Calu3 (cell line): ENCODE measurements around the gene SSRP1. TPM values are rescaled to one million over a fixed set of nuclear protein-coding genes. Genes with fewer than 3 reads are reported as not detected.

Source experiments
- BruUV-seq: library from RNA; stranded (reverse); fragments of 400-500 nt; replicated peaks from 2 replicates; lab custom pipeline; 2021; lab: Mats Ljungman, UMichigan
- CTCF ChIA-PET: fragments of 300-600 bp; sonication (Branson Sonifier 250); formaldehyde crosslinking; loops from one replicate; lab custom pipeline; 2022; ENCODE audit warnings: antibody characterized with exemption; lab: Charles Lee
- DNase-seq: peaks from one replicate; pipeline ENCODE4 v3.0.0; 2022
- H3K27ac Mint-ChIP-seq: one replicate; pipeline ENCODE4 v1.8.0; 2022; ENCODE audit warnings: mixed read lengths; ENCODE audit not compliant: unreplicated experiment
- H3K27me3 Mint-ChIP-seq: one replicate; pipeline ENCODE4 v1.8.0; 2022; ENCODE audit warnings: mixed read lengths; ENCODE audit not compliant: unreplicated experiment
- H3K36me3 Mint-ChIP-seq: one replicate; pipeline ENCODE4 v1.8.0; 2022; ENCODE audit warnings: mild to moderate bottlenecking, moderate library complexity, mixed read lengths; ENCODE audit not compliant: insufficient read depth, unreplicated experiment
- H3K4me1 Mint-ChIP-seq: one replicate; pipeline ENCODE4 v1.8.0; 2022; ENCODE audit warnings: mild to moderate bottlenecking, low read depth, mixed read lengths; ENCODE audit not compliant: unreplicated experiment
- H3K4me3 Mint-ChIP-seq: one replicate; pipeline ENCODE4 v1.8.0; 2022; ENCODE audit warnings: mild to moderate bottlenecking, low read depth, moderate library complexity, mixed read lengths; ENCODE audit not compliant: unreplicated experiment
- H3K9me3 Mint-ChIP-seq: one replicate; pipeline ENCODE4 v1.8.0; 2022; ENCODE audit warnings: low read depth, mixed read lengths; ENCODE audit not compliant: unreplicated experiment
- intact Hi-C: fragments of 100-400 bp; cut with micrococcal nuclease; formaldehyde crosslinking; loops from one replicate; pipeline ENCODE4 v1.10.0; 2022; ENCODE audit not compliant: unreplicated experiment
- total RNA-seq: library from RNA; stranded (reverse); gene quantifications from 2 replicates; pipeline ENCODE4 v1.2.3, GENCODE V29; 2022
- TF ChIP-seq, protein P1 (sequence below): fragments of 200-600 bp; IDR thresholded peaks from one replicate; pipeline ENCODE4 v1.8.0; 2022; ENCODE audit warnings: antibody characterized with exemption; ENCODE audit not compliant: unreplicated experiment

Gene SSRP1
- total RNA-seq, 1 experiment from 2014 or later, result 145 TPM

DNA sequence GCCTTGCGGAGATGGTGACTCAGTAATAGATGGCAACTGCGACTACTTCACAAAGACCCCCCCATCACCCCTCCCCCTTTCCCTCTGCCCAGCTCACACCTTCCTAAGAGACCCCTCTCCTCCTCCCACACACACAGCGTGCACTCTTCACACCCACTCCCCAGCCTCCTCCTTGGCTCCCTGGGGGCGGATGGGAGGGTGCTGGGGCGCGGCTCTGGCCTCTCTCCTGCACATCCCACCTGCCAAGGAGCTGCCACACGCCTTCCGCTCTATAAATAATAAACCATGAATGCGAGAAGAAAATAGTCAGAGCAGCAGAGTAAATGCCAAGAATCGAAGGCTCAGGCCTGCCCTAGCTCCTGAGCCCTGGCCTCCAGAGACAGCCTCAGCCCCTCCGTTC lies 7.0 kb upstream of the SSRP1 start:
- H3K27me3 Mint-ChIP-seq, result peaks cover 31% of the 10 kb centered on the region
- intact Hi-C loops, result no loop called here
- CTCF ChIA-PET, result no interaction called here
- no peak overlapping the region for H3K27ac Mint-ChIP-seq
- H3K4me3 Mint-ChIP-seq, result no peak overlapping the region
- H3K4me1 Mint-ChIP-seq, result no peaks in the 10 kb centered on the region
- H3K36me3 Mint-ChIP-seq, result no peaks in the 10 kb centered on the region
- TF ChIP-seq, protein P1, sequence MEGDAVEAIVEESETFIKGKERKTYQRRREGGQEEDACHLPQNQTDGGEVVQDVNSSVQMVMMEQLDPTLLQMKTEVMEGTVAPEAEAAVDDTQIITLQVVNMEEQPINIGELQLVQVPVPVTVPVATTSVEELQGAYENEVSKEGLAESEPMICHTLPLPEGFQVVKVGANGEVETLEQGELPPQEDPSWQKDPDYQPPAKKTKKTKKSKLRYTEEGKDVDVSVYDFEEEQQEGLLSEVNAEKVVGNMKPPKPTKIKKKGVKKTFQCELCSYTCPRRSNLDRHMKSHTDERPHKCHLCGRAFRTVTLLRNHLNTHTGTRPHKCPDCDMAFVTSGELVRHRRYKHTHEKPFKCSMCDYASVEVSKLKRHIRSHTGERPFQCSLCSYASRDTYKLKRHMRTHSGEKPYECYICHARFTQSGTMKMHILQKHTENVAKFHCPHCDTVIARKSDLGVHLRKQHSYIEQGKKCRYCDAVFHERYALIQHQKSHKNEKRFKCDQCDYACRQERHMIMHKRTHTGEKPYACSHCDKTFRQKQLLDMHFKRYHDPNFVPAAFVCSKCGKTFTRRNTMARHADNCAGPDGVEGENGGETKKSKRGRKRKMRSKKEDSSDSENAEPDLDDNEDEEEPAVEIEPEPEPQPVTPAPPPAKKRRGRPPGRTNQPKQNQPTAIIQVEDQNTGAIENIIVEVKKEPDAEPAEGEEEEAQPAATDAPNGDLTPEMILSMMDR, result no peak
- DNase-seq, result no peak
- no TSS peak for BruUV-seq
- no peaks in the 10 kb centered on the region for H3K9me3 Mint-ChIP-seq

DNA sequence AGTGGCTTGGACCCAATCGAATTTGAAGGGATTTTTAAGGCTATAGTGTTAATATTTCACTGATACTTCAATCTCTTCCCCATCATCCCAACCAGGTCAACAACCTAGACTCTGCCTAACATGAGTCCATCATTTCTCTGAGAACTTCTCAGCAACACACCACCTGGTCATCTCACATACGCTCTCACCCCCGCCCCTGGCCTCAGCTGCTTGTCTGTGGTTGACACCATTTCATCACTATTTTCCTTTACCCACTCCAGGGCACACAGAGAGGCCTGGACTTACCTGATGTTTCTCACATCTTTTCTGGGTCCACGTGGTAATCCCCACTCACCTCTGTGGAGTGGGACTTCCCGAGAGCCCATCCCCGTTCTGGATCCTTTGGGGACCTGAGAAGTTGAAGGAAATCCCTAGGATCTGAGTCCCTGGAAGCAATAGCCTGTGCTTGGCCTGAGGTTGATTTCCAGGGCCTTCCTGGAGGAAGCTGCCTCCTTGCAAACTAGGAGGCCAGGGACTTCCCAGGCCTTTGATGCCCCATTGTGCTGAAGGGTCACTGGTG lies 5.6 kb upstream of the SSRP1 start:
- Mint-ChIP-seq H3K27me3 (peaks cover 22% of the 10 kb centered on the region), H3K9me3 (no peaks in the 10 kb centered on the region), H3K4me3 (no peak overlapping the region), H3K27ac (no peak overlapping the region), H3K36me3 (no peaks in the 10 kb centered on the region), H3K4me1 (no peaks in the 10 kb centered on the region)
- CTCF ChIA-PET, result no interaction called here
- no peak for DNase-seq
- no TSS peak for BruUV-seq
- TF ChIP-seq, protein P1, result no peak
- intact Hi-C loops, result no loop called here

DNA sequence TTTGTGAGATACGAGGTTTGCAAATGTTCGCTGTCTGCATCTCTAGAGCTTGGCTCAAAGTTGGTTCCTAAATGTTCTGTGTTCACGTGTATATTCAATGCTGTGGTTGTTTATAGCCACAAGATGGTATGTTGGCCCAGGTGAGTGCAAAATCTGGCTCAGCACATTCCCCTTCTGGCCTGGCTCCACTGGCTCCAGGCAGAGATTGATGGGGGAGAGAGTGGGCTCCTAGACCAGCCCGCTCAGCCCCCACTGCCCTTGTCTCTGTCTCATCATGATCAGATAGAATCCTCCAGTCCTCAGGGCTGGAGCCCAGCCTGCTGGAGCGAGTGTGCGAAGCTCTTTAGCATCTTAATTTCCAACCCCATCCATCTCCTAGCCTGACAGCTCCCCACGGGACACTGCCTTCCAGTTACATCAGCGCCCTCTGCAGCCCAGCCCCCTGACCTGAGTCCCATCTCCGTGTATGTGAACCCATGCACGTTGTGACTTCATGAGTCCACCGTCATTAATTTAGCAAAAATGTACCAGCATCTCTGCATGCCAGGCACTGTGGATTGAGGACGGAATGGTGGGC lies 4.4 kb upstream of the SSRP1 start:
- Mint-ChIP-seq H3K9me3 (no peaks in the 10 kb centered on the region), H3K4me1 (peaks cover 9% of the 10 kb centered on the region), H3K27me3 (peaks cover 22% of the 10 kb centered on the region), H3K36me3 (peaks cover 11% of the 10 kb centered on the region), H3K27ac (no peak overlapping the region), H3K4me3 (no peak overlapping the region)
- intact Hi-C loops, result no loop called here
- TF ChIP-seq, protein P1, result no peak
- no TSS peak for BruUV-seq
- DNase-seq, result no peak
- CTCF ChIA-PET, result no interaction called here

DNA sequence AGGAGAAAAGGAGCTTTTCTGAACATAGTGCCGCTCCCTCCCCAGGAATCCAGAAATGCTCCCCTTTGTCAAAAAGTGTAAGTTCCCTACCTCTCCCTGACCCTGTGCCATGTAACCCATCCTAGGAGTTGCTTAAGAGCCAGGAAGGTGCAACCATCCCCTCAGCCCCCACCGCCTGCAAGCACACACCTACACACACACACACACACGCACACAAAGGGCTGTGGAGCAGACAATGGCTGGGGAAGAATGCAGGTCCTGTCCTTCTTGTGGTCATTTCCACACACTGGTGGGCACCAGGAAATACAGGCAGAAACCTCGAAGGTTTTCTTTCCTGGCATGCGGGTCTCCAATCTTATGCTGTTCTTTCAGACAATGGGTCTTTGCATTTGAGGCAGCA lies 3.6 kb upstream of the SSRP1 start:
- Mint-ChIP-seq H3K4me3 (no peak overlapping the region), H3K4me1 (peaks cover 17% of the 10 kb centered on the region), H3K9me3 (no peaks in the 10 kb centered on the region), H3K27ac (no peak overlapping the region), H3K36me3 (peaks cover 19% of the 10 kb centered on the region), H3K27me3 (peaks cover 22% of the 10 kb centered on the region)
- no peak for DNase-seq
- TF ChIP-seq, protein P1, result no peak
- intact Hi-C loops, result no loop called here
- CTCF ChIA-PET, result no interaction called here
- BruUV-seq, result no TSS peak
